ENCODE results near the gene ZNF783. TPM values are rescaled to one million over a fixed set of nuclear protein-coding genes. Genes with fewer than 3 reads are reported as not detected.

ZNF783 gene
- total and polyA plus RNA-seq, 2 of the 8 experiments (the other 6 are each of a cell fraction or from before 2014, with no cell fraction given), result 7.3 to 8.2 TPM

GRCh38 chr7:149302865-149303264, 40.9 kb downstream of the ZNF783 start:
- no peak for FAIRE-seq
- no peak overlapping the region for H2BK20ac ChIP-seq (ENCODE audit: low read length)

More at GRCh38 chr7:149302865-149303264, 40.9 kb downstream of the ZNF783 start:
- H3K27me3 ChIP-seq (replicated peaks in 1 of 4; ENCODE audit: control insufficient read depth in 3 of 4, extremely low read depth in 1 of 4, insufficient read depth in 3 of 4, low read length in 3 of 4), result no peaks in the 10 kb centered on the region
- H4K20me1 ChIP-seq (replicated peaks in 1 of 2; ENCODE audit: control insufficient read depth in 1 of 2, insufficient read depth in 2 of 2, low read length in 2 of 2), result no peaks in the 10 kb centered on the region
- no peak overlapping the region for H3K56ac ChIP-seq (replicated peaks; ENCODE audit: insufficient read length, low read depth, low read length)
- H2BK120ac ChIP-seq (replicated peaks; ENCODE audit: low read depth, low read length), result no peak overlapping the region
- no peak overlapping the region for H2BK5ac ChIP-seq (ENCODE audit: low read depth, low read length)
- H4K8ac ChIP-seq (ENCODE audit: extremely low read depth, insufficient read depth, low read length), result no peak overlapping the region
- no peak for DNase-seq (ENCODE audit: low read depth in 1 of 2, low spot score in 2 of 2)
- H3K79me1 ChIP-seq (ENCODE audit: low read depth, low read length), result no peaks in the 10 kb centered on the region
- TF ChIP-seq CEBPB (IDR thresholded peaks at IDR 0.05; ENCODE audit: low read depth, low read length) (no peak), CBX8 (IDR thresholded peaks at IDR 0.05; ENCODE audit: borderline replicate concordance, low read depth, low read length) (no peak), YY1 (IDR thresholded peaks at IDR 0.05; ENCODE audit: low read depth, low read length) (no peak), CREB1 (IDR thresholded peaks at IDR 0.05) (no peak), TCF12 (IDR thresholded peaks at IDR 0.05; ENCODE audit: low read depth, low read length) (no peak), ASH2L (IDR thresholded peaks at IDR 0.05; ENCODE audit: low read length) (no peak), BACH1 (IDR thresholded peaks at IDR 0.05; ENCODE audit: low read length) (no peak), SIN3A (conservative IDR thresholded peaks at IDR 0.05 in 1 of 2, IDR thresholded peaks at IDR 0.05 in 1 of 2; ENCODE audit: low read depth in 1 of 2, low read length in 2 of 2) (no peak), SIRT6 (IDR thresholded peaks at IDR 0.05; ENCODE audit: low read length) (no peak), KDM4A (IDR thresholded peaks at IDR 0.05; ENCODE audit: low read depth, low read length, severe bottlenecking) (no peak), TAF1 (IDR thresholded peaks at IDR 0.05; ENCODE audit: low read depth, low read length) (no peak)
- TF ChIP-seq, protein P1, sequence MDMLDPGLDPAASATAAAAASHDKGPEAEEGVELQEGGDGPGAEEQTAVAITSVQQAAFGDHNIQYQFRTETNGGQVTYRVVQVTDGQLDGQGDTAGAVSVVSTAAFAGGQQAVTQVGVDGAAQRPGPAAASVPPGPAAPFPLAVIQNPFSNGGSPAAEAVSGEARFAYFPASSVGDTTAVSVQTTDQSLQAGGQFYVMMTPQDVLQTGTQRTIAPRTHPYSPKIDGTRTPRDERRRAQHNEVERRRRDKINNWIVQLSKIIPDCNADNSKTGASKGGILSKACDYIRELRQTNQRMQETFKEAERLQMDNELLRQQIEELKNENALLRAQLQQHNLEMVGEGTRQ (IDR thresholded peaks at IDR 0.05; ENCODE audit: low read length), result no peak
- POLR2A ChIA-PET (ENCODE audit: partially characterized antibody), result no interaction called here
- no peak overlapping the region for H2AK5ac ChIP-seq (ENCODE audit: low read depth, low read length)
- no peak overlapping the region for H2BK12ac ChIP-seq (ENCODE audit: low read depth, low read length)
- H3K4ac ChIP-seq (replicated peaks; ENCODE audit: insufficient read length, low read depth, low read length), result no peak overlapping the region
- H4K5ac ChIP-seq (ENCODE audit: insufficient read length, low read depth, low read length), result no peak overlapping the region
- no peak overlapping the region for H3K4me2 ChIP-seq (ENCODE audit: insufficient read depth in 1 of 2, low read depth in 2 of 2, low read length in 2 of 2)
- no peaks in the 10 kb centered on the region for H3K36me3 ChIP-seq (ENCODE audit: control insufficient read depth in 2 of 4, insufficient read depth in 4 of 4, low read length in 3 of 4)
- CTCF ChIA-PET (ENCODE audit: partially characterized antibody), result interaction anchor here (1.1 to 1.7 kb wide), 2 partner anchors 15 to 158 kb away, joined by 3 read pairs; partner anchors contain the start of gene ZNF777
- no peaks in the 10 kb centered on the region for H3K79me2 ChIP-seq (ENCODE audit: control insufficient read depth in 1 of 2, insufficient read depth in 2 of 2, low read length in 2 of 2)
- H3K23me2 ChIP-seq (ENCODE audit: low read depth, low read length), result no peaks in the 10 kb centered on the region
- H3K14ac ChIP-seq (ENCODE audit: insufficient read length), result no peak overlapping the region
- WGBS, 2 experiments (ENCODE audit: extremely low coverage in 1 of 2, insufficient coverage in 1 of 2, insufficient read length in 1 of 2, insufficient replicate concordance in 2 of 2, low coverage in 1 of 2, low lambda C conversion rate in 2 of 2, missing lambda C conversion rate in 1 of 2), result 80% methylated on average over 2 of the region's 2 CpGs; no CpG with 5 or more reads in 1 of the 2 experiments
- H4K91ac ChIP-seq (replicated peaks; ENCODE audit: insufficient read length, low read length), result no peak overlapping the region
- H3K27ac ChIP-seq (ENCODE audit: low read depth, low read length), result no peak overlapping the region
- 0 out of 7 replicates have a peak, but pooled peaks cover 0 to 4% (median 0%) of the 10 kb centered on the region in 4 experiments for H3K4me1 ChIP-seq (replicated peaks in 1 of 4; ENCODE audit: control insufficient read depth in 3 of 4, insufficient read depth in 4 of 4, low read length in 3 of 4)
- H2BK15ac ChIP-seq (ENCODE audit: low read length), result no peak overlapping the region
- no peak overlapping the region for H2AFZ ChIP-seq (ENCODE audit: low read length)
- no peak overlapping the region for H3K18ac ChIP-seq (ENCODE audit: extremely low read depth, low read length)
- H3K23ac ChIP-seq (ENCODE audit: insufficient read length), result no peak overlapping the region
- no peak overlapping the region for H3K9ac ChIP-seq (replicated peaks in 1 of 4; ENCODE audit: extremely low read depth in 1 of 4, low read depth in 3 of 4, low read length in 3 of 4)
- peaks cover 0 to 6% of the 10 kb centered on the region in 2 experiments; a peak in 1 of 4 replicates for H3K9me3 ChIP-seq (ENCODE audit: insufficient read depth in 2 of 2, low read depth in 1 of 2, low read length in 1 of 2)
- H3K4me3 ChIP-seq (ENCODE audit: extremely low read depth in 1 of 4, insufficient read depth in 2 of 4, low read depth in 3 of 4, low read length in 4 of 4), result no peak overlapping the region

All from H1 (cell line).